HG03066 (cell line): ENCODE results near the gene TIMM44.
"Not testable (repeated sequence)": the region's sequence is repeated elsewhere in the genome, so short reads cannot be mapped to it uniquely, and the experiment has no call there.

Experiments
- ATAC-seq: cut with Tn5 transposase; IDR thresholded peaks from one replicate; pipeline ENCODE4 v1.9.1; 2021; ENCODE audit warnings: low read depth; ENCODE audit not compliant: unreplicated experiment

The TIMM44 gene

DNA sequence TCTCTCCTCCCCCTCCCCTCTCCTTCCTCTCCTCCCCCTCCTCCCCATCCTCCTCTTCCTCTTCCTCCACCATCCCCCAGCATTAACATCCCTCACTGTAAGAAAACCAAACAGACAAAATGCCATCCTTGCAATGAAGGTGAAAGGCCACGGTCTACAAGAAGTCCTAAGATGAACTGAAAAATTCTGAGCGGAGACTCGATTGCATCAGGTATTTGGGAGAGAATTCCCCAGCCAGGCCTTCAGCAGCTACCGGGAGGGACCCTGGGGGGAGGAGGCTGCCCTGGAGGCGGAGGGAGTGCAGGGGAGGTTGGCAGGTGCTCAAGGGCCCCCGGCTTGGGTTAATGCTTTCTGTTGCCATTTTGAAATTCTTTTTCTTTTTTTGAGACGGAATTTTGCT is 10.1 kb upstream of the TIMM44 start:
- ATAC-seq, result no peak

- ATAC-seq, result no peak
These were observed 9.6 kb upstream of the TIMM44 start for GRCh38 chr19:7953060-7953459.

- ATAC-seq, result no peak
These were observed 4.5 kb upstream of the TIMM44 start for GRCh38 chr19:7947939-7948338.

GRCh38 chr19:7944177-7944761 is 803 bp upstream of the TIMM44 start:
- ATAC-seq, result peak; percentile 38

DNA sequence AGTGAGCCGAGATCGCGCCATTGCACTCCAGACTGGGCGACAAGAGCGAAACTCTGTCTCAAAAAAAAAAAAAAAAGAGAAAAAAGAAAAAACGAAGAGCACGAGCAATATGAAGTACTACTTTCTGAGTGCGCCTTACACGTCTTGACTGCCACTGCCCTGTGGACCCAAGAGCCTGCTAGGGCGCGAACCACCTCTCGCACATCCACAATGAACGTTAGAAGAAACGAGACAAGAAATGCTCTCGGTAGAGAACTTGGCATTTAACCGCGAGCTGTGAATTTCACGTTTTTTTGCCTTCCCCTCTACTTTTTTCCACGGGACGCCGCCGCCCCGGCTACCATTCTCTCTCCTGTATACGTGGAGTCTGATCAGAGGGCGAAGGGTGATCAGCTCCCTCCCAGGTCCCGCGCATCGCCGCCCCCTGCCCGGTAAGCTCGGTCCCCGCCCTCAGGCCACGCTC is 454 bp downstream of the TIMM44 start:
- ATAC-seq, result peak; percentile 4

DNA sequence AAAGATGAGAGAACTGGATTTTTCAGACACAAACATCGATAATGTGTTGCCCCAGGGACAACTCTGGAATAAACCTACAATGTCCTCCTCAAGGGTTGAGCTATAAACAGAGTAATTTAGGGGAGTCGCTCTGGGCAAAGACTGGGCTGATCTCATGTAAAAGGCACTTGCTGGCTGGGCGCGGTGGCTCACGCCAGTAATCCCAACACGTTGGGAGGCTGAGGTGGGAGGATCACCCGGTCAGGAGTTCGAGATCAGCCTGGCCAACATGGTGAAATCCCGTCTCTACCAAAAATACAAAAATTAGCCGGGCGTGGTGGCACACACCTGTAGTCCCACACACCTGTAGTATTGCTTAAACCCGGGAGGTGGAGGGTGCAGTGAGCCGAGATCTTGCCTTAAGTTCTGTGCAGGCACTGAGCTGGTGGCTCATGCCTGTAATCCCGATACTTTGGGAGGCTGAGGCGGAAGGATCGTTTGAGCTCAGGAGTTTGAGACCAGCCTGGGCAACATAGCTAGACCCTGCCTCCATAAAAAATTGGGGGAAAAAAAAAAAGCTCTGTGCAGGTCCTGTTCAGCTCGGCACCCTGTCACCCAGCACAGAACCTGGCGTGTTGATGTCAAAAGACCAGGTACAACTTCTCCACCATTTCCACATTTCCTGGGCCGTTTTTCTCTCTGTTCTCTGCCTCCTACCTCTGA is 1.4 kb downstream of the TIMM44 start:
- ATAC-seq, result no peak

- ATAC-seq, result no peak
These were observed 2.6 kb downstream of the TIMM44 start for GRCh38 chr19:7940841-7941240.

DNA sequence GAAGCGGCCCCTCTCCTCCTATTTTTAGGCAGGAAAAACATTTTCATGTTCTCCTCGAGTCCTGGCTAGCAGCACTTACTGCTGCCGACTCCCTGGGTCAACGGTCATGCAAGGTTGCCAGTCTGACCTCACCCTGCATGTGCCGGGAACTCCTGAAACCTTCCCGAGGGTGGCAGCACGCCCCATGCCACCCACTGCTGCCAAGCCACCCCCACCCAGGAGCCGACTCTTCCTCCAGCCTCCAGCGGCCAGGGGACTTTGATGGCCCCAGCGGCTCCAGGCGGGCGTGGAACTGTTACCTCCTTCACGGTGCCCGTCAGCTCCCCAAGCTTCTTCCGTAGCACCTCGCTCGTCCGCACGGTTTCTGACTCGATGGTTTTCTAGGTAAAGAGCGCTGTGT is 8.7 kb downstream of the TIMM44 start:
- ATAC-seq, result no peak

DNA sequence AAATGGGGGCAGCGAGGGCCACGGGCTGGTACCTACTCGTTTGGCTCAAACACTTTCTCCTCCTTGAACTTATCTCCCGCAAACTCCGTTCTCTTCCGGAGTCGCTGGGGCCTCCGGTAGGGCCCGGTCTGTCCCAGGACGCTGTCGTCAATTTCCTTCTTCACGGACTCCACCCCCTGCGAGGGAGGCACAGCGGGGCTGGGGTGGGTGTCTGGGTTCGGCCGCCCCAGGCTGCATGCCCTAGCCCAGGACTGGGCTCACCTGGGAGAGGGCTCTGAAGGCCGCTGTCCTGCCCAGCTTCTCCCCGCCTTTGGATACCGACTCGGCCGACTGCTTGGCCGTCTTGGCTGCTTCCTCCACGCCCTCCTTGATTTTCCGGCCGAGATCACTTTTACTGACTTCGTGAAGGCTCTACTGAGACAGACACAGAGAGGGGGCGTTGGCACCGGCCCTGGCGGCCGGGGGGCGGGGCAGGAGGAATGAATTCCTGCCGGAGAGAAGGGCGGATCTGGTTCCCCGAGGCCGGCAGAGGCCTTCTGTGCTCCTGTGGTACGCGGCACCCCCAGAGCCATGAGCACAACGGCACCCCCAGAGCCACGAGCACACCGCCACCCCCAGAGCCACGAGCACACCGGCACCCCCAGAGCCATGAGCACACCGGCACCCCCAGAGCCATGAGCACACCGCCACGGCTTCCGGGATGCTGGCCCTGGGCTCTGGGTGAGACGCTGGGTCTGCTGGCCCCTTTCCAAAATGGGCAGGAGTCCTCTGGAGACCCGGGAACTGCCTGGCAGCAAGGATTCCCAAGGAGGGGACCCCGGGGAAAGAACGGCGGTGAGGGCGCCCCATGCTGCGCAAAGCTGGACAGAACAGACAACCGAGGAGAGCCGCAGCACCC is 9.4 kb downstream of the TIMM44 start:
- no peak for ATAC-seq

- no peak for ATAC-seq
These were observed 10.1 kb downstream of the TIMM44 start for GRCh38 chr19:7933411-7933810.

DNA sequence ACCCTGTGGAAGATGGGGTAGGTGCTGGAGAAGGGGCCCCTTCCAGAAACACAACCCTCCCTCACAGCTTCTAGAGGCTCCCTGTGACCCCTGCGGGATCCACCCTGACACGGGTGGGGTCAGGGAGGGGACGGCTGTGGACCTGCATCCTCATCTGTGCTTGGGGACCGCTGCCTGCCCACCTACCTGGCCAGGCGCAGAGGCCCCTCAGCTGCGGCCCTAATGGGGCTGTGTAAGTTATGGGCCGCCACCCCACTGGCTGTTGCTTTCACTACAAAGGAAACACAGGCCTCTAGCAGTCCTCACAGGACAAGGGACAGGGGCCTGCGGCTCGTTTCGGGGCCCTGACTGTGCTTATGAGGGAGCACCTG is 10.6 kb downstream of the TIMM44 start:
- ATAC-seq, result no peak

- no peak for ATAC-seq
These were observed 11.1 kb downstream of the TIMM44 start for GRCh38 chr19:7932276-7932929.

- no peak for ATAC-seq
These were observed 12.0 kb downstream of the TIMM44 start for GRCh38 chr19:7931221-7932061.

- ATAC-seq, result no peak
These were observed 12.7 kb downstream of the TIMM44 start for GRCh38 chr19:7930765-7931164.

DNA sequence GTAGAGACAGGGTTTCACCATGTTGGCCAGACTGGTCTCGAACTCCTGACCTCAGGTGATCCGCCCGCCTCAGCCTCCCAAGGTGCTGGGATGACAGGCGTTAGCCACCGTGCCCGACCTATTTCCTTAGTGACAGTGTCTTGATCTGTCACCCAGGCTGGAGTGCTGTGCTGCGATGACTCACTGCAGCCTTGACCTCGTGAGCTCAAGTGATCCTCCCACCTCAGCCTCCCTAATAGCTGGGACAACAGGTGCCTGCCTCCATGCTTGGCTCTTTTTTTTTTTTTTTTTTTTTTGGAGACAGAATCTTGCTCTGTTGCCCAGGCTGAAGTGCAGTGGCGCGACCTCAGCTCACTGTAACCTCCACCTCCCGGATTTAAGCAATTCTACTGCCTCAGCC is 13.4 kb downstream of the TIMM44 start:
- not testable (repeated sequence) for ATAC-seq

DNA sequence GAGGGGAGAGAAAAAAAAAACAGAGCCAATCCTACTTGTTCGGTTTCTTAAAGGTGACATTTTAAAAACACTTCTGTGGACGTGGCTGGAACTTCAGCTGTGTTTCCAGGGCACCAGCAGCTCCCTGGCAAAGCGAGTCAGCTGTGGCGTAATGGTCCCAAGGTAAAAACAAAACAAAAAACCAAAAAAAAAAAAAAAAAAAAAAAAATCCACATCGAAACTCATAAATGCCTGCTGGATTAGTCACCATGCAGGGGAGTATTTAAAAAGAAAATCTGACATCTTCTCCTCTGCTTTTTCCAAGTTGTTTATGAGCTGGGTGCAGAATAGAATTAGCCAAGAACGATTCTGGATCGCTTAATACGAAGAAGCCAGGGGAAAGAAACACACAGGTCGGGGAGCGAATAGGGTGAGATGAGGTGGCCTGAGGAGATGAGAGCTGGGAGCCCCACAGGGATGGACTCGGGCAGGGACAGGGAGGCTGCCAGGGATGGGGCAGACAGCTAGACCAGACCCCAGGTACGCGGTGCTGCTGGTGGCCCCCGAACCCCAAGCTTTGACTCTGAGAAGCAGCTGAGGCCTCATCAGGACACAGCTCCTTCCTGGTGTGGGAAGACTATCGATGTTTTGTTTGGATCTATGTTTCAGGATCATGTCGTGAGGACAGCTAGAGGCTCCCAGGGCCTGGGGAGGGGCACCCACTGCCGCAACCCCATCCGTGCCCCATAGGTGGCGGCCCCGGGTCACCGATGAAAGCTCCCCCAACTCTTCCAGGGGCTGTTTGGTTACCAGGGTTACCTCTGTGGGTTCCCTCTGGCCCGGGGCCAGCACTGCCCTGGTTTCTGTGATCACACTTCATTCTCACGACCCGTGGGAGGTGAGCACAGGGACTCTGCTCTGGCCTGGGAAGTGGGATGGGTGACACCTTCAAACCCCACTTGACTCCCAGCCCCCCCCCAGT is 14.4 kb downstream of the TIMM44 start:
- no peak for ATAC-seq

DNA sequence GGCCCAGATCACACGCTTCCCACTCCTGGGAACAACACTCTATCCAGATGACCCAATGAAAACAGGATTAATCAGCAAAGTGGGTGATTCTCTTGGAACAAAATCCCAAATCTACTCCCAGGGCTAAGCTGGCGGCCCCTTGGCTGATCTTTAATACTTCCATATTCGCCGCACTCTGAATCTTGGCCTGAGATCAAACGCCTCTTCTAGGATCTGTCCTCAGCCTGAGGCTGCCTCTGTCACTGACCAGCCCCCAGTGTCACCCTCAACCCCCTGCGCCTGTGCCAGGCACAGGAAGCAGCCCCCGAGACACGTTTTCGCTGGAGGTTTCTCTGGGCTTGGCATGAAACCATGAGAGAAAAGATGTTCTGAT is 15.1 kb downstream of the TIMM44 start:
- no peak for ATAC-seq

DNA sequence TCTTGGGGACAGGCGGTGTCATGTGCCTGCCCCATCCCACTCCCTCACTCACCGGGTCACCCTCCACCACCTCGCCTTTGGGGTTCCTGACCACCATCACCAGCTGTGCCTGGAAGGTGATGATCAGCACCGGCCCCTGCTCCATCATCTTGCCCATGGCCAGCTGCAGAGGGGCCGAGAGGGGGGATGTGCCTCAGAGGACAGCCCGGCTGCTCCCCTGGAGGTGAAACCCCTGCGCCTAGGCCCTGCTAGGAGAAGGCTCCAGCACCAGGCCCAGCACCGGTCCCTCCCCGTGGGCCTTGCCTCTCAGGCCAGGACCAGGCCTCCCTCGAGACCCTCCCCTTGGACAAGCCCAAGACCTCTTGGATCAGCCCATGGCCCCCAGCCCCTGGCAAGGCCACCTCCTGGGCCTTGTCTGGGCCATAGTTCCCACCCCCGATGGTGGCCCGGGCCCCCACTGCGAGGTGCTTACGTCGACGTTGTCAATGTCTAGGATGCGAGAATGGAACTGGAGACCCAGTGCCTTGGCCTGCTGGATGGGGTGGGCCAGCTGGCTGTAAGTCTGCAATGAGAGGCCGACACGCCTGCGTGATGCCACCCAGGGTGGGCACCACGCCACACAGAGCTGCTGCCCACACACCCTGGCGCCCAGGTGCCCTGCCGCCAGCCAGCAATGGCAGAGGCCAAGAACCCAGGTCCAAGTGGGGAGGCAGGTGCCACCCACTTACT is 15.7 kb downstream of the TIMM44 start:
- ATAC-seq, result no peak
